OCI-LY3 (cell line): ENCODE data around the gene SLC7A11.

Experiments used
- H2AFZ ChIP-seq: fragments of 200-600, 300-600 bp; shearing (Covaris generic); 2 replicates; pipeline ENCODE4 v1.6.0; 2014; ENCODE audit warnings: antibody characterized with exemption, low read depth, low read length
- H3K27ac ChIP-seq: fragments of 200-600, 300-600 bp; sonication (generic); 2 replicates; pipeline ENCODE4 v1.5.1; 2014; ENCODE audit warnings: mild to moderate bottlenecking, low read length, moderate library complexity, mixed read lengths
- H3K27me3 ChIP-seq: fragments of 200-600, 300-600 bp; sonication (generic); 2 replicates; pipeline ENCODE4 v1.6.1; 2014; ENCODE audit warnings: low read depth, low read length, mixed read lengths
- H3K36me3 ChIP-seq: fragments of 200-600, 300-600 bp; sonication (generic); replicated peaks from 2 replicates; pipeline ENCODE3; 2014; ENCODE audit warnings: low read depth, low read length, mixed read lengths
- H3K4me1 ChIP-seq: fragments of 300-600, 200-600 bp; sonication (generic); 2 replicates; pipeline ENCODE4 v1.6.1; 2014; ENCODE audit warnings: low read length, mixed read lengths
- H3K4me2 ChIP-seq: fragments of 200-600, 300-600 bp; sonication (generic); 2 replicates; pipeline ENCODE4 v1.6.1; 2014; ENCODE audit warnings: low read length, mixed read lengths
- H3K4me3 ChIP-seq: fragments of 300-600, 200-600 bp; sonication (generic); 2 replicates; pipeline ENCODE4 v1.5.1; 2014; ENCODE audit warnings: antibody characterized with exemption, mild to moderate bottlenecking, low read length, moderate library complexity
- H3K79me2 ChIP-seq: fragments of 300-600, 200-600 bp; shearing (Covaris generic); 2 replicates; pipeline ENCODE4 v1.6.1; 2014; ENCODE audit warnings: mild to moderate bottlenecking, low read length, mixed read lengths
- H3K9ac ChIP-seq: fragments of 300-600, 200-600 bp; shearing (Covaris generic); 2 replicates; pipeline ENCODE4 v1.6.0; 2014; ENCODE audit warnings: mild to moderate bottlenecking, low read length, moderate library complexity
- H3K9me3 ChIP-seq: fragments of 200-600, 300-600 bp; shearing (Covaris generic); 2 replicates; pipeline ENCODE4 v1.6.1; 2014; ENCODE audit warnings: low read length, mixed read lengths; ENCODE audit not compliant: insufficient read depth
- H4K20me1 ChIP-seq: fragments of 200-600, 300-600 bp; sonication (generic); 2 replicates; pipeline ENCODE4 v1.6.1; 2016; ENCODE audit warnings: low read length, mixed read lengths; ENCODE audit not compliant: insufficient read depth
- EZH2phosphoT487 ChIP-seq: fragments of 200-600 bp; shearing (Covaris generic); IDR thresholded peaks from 2 replicates; pipeline ENCODE4 v1.6.1; 2018; ENCODE audit warnings: antibody characterized with exemption, mixed run types, low read depth
- TF ChIP-seq, protein P1 (sequence below): fragments of 200-600, 300-600 bp; sonication (generic); IDR thresholded peaks from 2 replicates; pipeline ENCODE4 v1.5.1; 2014; ENCODE audit warnings: antibody characterized with exemption, low read length, low read depth

SLC7A11 gene

DNA sequence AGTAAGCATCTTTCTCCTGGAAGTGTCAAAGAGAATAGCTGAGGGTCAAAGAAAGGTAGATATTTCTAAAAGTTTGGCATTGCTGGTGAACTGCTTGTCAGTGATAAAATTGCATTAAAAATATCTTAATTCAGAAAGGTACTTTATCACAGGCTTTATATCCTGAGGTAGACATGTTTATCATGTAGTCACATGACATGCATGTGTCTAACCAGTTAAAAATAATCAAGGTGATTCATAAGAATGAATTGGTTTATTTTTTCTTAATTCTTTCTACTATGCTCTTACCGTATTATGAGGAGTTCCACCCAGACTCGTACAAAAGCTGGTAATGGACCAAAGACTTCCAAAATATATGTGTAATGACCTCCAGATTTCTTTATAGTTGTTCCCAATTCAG, 6.1 kb downstream of the SLC7A11 start:
- Histone ChIP-seq H3K4me3 (no peak overlapping the region), H3K4me2 (no peak overlapping the region), H3K9ac (no peak overlapping the region)

DNA sequence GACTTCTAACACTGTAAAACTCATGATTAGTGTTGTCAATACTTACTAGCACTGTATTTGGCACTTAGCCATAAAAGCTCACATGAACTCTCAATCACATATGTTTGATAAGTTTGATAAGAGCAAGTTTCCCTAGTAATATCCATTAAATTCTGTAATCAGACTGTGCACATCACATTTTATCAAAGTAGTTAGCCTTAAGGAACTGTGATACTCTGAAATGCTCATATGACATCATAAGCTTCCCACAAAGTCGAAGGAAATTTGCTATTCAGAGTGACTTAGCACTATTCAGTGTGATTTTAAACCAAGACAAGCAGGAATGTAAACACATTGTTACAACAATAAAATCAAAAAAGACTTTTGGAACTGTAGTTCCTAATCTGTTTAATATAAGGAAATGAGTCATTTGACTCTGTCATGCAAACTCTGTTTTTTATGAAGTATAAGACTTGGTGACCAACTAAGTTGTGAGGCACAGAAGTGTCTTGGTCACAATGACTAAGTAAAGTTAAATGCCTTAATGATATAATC, 6.7 kb downstream of the SLC7A11 start:
- Histone ChIP-seq H3K27me3 (no peaks in the 10 kb centered on the region), H3K4me3 (no peak overlapping the region), H3K9ac (no peak overlapping the region), H3K79me2 (no peaks in the 10 kb centered on the region), H3K4me1 (no peaks in the 10 kb centered on the region), H4K20me1 (no peaks in the 10 kb centered on the region), H3K4me2 (no peak overlapping the region), H2AFZ (no peak overlapping the region), H3K36me3 (no peaks in the 10 kb centered on the region), H3K9me3 (no peaks in the 10 kb centered on the region), H3K27ac (no peak overlapping the region)
- TF ChIP-seq, protein P1, sequence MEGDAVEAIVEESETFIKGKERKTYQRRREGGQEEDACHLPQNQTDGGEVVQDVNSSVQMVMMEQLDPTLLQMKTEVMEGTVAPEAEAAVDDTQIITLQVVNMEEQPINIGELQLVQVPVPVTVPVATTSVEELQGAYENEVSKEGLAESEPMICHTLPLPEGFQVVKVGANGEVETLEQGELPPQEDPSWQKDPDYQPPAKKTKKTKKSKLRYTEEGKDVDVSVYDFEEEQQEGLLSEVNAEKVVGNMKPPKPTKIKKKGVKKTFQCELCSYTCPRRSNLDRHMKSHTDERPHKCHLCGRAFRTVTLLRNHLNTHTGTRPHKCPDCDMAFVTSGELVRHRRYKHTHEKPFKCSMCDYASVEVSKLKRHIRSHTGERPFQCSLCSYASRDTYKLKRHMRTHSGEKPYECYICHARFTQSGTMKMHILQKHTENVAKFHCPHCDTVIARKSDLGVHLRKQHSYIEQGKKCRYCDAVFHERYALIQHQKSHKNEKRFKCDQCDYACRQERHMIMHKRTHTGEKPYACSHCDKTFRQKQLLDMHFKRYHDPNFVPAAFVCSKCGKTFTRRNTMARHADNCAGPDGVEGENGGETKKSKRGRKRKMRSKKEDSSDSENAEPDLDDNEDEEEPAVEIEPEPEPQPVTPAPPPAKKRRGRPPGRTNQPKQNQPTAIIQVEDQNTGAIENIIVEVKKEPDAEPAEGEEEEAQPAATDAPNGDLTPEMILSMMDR = no peak
- no peak for TF ChIP-seq EZH2phosphoT487

More for the DNA sequence above, 6.1 kb downstream of the SLC7A11 start:
- Histone ChIP-seq H3K79me2 (no peaks in the 10 kb centered on the region), H2AFZ (no peak overlapping the region), H3K36me3 (no peaks in the 10 kb centered on the region), H4K20me1 (no peaks in the 10 kb centered on the region), H3K4me1 (no peaks in the 10 kb centered on the region), H3K9me3 (no peaks in the 10 kb centered on the region), H3K27ac (no peak overlapping the region), H3K27me3 (no peaks in the 10 kb centered on the region)
- no peak for TF ChIP-seq EZH2phosphoT487
- TF ChIP-seq, protein P1 = no peak

DNA sequence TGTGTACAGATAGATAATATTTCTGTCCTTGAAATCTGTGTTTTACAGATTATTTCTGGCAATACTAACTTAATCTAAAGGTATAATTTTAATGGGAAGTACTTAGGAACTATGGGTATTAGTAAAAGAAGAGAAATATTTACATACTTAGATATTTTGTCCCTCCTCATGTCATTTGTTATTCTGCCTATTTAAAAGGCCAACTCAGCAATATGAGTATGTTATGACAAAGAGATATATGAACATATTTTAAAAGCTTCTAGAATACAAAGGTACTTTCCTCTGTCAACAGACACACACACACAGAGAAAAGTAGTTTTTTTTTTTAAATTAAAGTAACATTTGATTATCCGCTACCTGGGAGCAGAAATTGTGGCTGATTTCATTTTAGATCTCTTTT, 7.9 kb downstream of the SLC7A11 start:
- no peaks in the 10 kb centered on the region for H4K20me1 ChIP-seq
- no peak overlapping the region for H3K4me2 ChIP-seq
- no peaks in the 10 kb centered on the region for H3K27me3 ChIP-seq
- H2AFZ ChIP-seq = no peak overlapping the region
- no peak overlapping the region for H3K27ac ChIP-seq
- TF ChIP-seq, protein P1 = no peak
- TF ChIP-seq EZH2phosphoT487 = no peak
- H3K79me2 ChIP-seq = no peaks in the 10 kb centered on the region
- H3K9me3 ChIP-seq = no peaks in the 10 kb centered on the region
- no peak overlapping the region for H3K9ac ChIP-seq
- H3K4me1 ChIP-seq = no peaks in the 10 kb centered on the region
- no peak overlapping the region for H3K4me3 ChIP-seq
- no peaks in the 10 kb centered on the region for H3K36me3 ChIP-seq

DNA sequence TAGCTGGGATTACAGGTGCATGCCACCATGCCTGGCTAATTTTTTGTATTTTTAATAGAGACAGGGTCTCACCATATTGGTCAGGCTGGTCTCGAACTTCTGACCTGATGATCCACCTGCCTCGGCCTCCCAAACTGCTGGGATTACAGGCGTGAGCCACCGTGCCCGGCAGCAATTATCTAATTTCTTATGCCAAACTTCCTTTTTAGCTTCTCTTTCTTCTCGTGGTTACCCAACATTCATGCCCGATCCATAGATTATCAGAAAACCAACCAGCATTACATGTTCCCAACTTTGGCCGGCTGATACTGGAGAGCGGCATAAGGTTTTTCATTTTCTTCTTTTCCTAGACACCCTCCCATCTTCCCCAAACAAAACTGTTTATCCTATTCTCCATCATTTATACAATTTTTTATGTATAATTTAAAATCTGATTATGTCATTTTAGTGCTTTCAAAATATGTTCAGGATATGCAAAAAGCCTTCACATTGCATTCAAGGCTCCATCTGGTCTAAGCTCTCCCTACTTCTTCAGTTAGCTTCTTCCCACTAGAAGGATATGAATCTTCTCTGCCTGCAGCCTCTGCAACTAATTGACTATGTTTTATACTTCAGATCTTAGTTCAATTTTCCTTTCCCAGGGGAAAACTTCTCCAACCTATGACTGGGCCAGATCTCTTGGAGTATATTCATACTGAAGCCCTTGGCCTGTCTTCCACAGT, 8.7 kb downstream of the SLC7A11 start:
- H2AFZ ChIP-seq = no peak overlapping the region
- no peaks in the 10 kb centered on the region for H3K9me3 ChIP-seq
- H3K4me3 ChIP-seq = no peak overlapping the region
- no peak overlapping the region for H3K9ac ChIP-seq
- H3K4me1 ChIP-seq = no peaks in the 10 kb centered on the region
- no peak for TF ChIP-seq EZH2phosphoT487
- TF ChIP-seq, protein P1 = no peak
- H3K27ac ChIP-seq = no peak overlapping the region
- no peak overlapping the region for H3K4me2 ChIP-seq
- no peaks in the 10 kb centered on the region for H4K20me1 ChIP-seq
- no peaks in the 10 kb centered on the region for H3K27me3 ChIP-seq
- no peaks in the 10 kb centered on the region for H3K36me3 ChIP-seq
- no peaks in the 10 kb centered on the region for H3K79me2 ChIP-seq
